OCI-LY7 (cell line): ENCODE data around the gene SGMS1.

Source experiments
- CTCF ChIP-seq: fragments of 200-600 bp; sonication (generic); conservative IDR thresholded peaks from 2 replicates; pipeline ENCODE4 v1.5.1; 2014; ENCODE audit warnings: mild to moderate bottlenecking, antibody characterized with exemption, low read length, moderate library complexity, mixed read lengths
- EZH2phosphoT487 ChIP-seq: fragments of 200-600 bp; sonication (generic); IDR thresholded peaks from 2 replicates; pipeline ENCODE4 v1.6.1; 2018; ENCODE audit warnings: low read depth, borderline replicate concordance, mild to moderate bottlenecking, mixed run types, antibody characterized with exemption, low read length, moderate library complexity, mixed read lengths

GRCh38 chr10:50625649-50626132, 1.9 kb upstream of the SGMS1 start:
- TF ChIP-seq CTCF (no peak), EZH2phosphoT487 (no peak)
